ENCODE results near the gene MACROD2. TPM values are rescaled to one million over a fixed set of nuclear protein-coding genes. Genes with fewer than 3 reads are reported as not detected.
A peak's percentile ranks its signal among the peaks of the same experiment; 100 is the strongest.

Gene MACROD2
- total RNA-seq, 1 donor from 2014 or later, result not detected

GRCh38 chr20:15703171-15703911 is 1708.0 kb downstream of the MACROD2 start:
- no peak overlapping the region for H3K4me3 Mint-ChIP-seq (ENCODE audit: low read depth)
- H3K4me1 Mint-ChIP-seq (ENCODE audit: low read depth), result no peaks in the 10 kb centered on the region
- H3K9me3 Mint-ChIP-seq, result peaks cover 6% of the 10 kb centered on the region
- H3K27ac Mint-ChIP-seq, result no peak overlapping the region
- no peak for DNase-seq (ENCODE audit: low spot score)
- H3K36me3 Mint-ChIP-seq (ENCODE audit: low read depth), result no peaks in the 10 kb centered on the region
- H3K27me3 Mint-ChIP-seq (ENCODE audit: low read depth), result no peaks in the 10 kb centered on the region
- intact Hi-C loops (cut with micrococcal nuclease), result loop anchor here (10.0 kb wide), 1 partner anchor 1071 kb away; no protein-coding TSS in a partner anchor

- Mint-ChIP-seq H3K4me1 (ENCODE audit: low read depth) (no peaks in the 10 kb centered on the region), H3K9me3 (peaks cover 3% of the 10 kb centered on the region), H3K27ac (no peak overlapping the region), H3K36me3 (ENCODE audit: low read depth) (no peaks in the 10 kb centered on the region), H3K27me3 (ENCODE audit: low read depth) (no peaks in the 10 kb centered on the region), H3K4me3 (ENCODE audit: low read depth) (no peak overlapping the region)
- DNase-seq (ENCODE audit: low spot score), result no peak
- intact Hi-C loops (cut with micrococcal nuclease), result loop anchor here (5.0 to 10.0 kb wide), 2 partner anchors 1069 to 1116 kb away; no protein-coding TSS in a partner anchor
These were observed 1710.7 kb downstream of the MACROD2 start for GRCh38 chr20:15705975-15706374.

- intact Hi-C loops (cut with micrococcal nuclease), result loop anchor here (5.0 to 10.0 kb wide), 2 partner anchors 1068 to 1116 kb away; no protein-coding TSS in a partner anchor
- Mint-ChIP-seq H3K4me1 (ENCODE audit: low read depth) (no peaks in the 10 kb centered on the region), H3K36me3 (ENCODE audit: low read depth) (no peaks in the 10 kb centered on the region), H3K4me3 (ENCODE audit: low read depth) (no peak overlapping the region), H3K27ac (no peak overlapping the region), H3K27me3 (ENCODE audit: low read depth) (no peaks in the 10 kb centered on the region), H3K9me3 (peaks cover 3% of the 10 kb centered on the region)
- no peak for DNase-seq (ENCODE audit: low spot score)
These were observed 1711.4 kb downstream of the MACROD2 start for GRCh38 chr20:15706719-15707118.

GRCh38 chr20:15708984-15709598 is 1713.8 kb downstream of the MACROD2 start:
- intact Hi-C loops (cut with micrococcal nuclease), result loop anchor here (5.0 to 10.0 kb wide), 2 partner anchors 1066 to 1113 kb away; no protein-coding TSS in a partner anchor
- no peaks in the 10 kb centered on the region for H3K27me3 Mint-ChIP-seq (ENCODE audit: low read depth)
- H3K9me3 Mint-ChIP-seq, result peaks cover 2% of the 10 kb centered on the region
- H3K4me1 Mint-ChIP-seq (ENCODE audit: low read depth), result no peaks in the 10 kb centered on the region
- no peaks in the 10 kb centered on the region for H3K36me3 Mint-ChIP-seq (ENCODE audit: low read depth)
- H3K27ac Mint-ChIP-seq, result no peak overlapping the region
- no peak overlapping the region for H3K4me3 Mint-ChIP-seq (ENCODE audit: low read depth)
- DNase-seq (ENCODE audit: low spot score), result peak; percentile 10

GRCh38 chr20:15710636-15711035 is 1715.3 kb downstream of the MACROD2 start:
- Mint-ChIP-seq H3K36me3 (ENCODE audit: low read depth) (no peaks in the 10 kb centered on the region), H3K4me1 (ENCODE audit: low read depth) (no peaks in the 10 kb centered on the region), H3K27ac (no peak overlapping the region), H3K4me3 (ENCODE audit: low read depth) (no peak overlapping the region), H3K9me3 (no peaks in the 10 kb centered on the region), H3K27me3 (ENCODE audit: low read depth) (no peaks in the 10 kb centered on the region)
- no peak for DNase-seq (ENCODE audit: low spot score)
- intact Hi-C loops (cut with micrococcal nuclease), result no loop called here

GRCh38 chr20:15711177-15711576 is 1715.9 kb downstream of the MACROD2 start:
- H3K27ac Mint-ChIP-seq, result no peak overlapping the region
- no peaks in the 10 kb centered on the region for H3K27me3 Mint-ChIP-seq (ENCODE audit: low read depth)
- no peaks in the 10 kb centered on the region for H3K36me3 Mint-ChIP-seq (ENCODE audit: low read depth)
- no peak for DNase-seq (ENCODE audit: low spot score)
- no peaks in the 10 kb centered on the region for H3K9me3 Mint-ChIP-seq
- intact Hi-C loops (cut with micrococcal nuclease), result no loop called here
- no peak overlapping the region for H3K4me3 Mint-ChIP-seq (ENCODE audit: low read depth)
- H3K4me1 Mint-ChIP-seq (ENCODE audit: low read depth), result no peaks in the 10 kb centered on the region

- no peak for DNase-seq (ENCODE audit: low spot score)
- Mint-ChIP-seq H3K27ac (no peak overlapping the region), H3K36me3 (ENCODE audit: low read depth) (no peaks in the 10 kb centered on the region), H3K4me3 (ENCODE audit: low read depth) (no peak overlapping the region), H3K9me3 (peaks cover 8% of the 10 kb centered on the region), H3K4me1 (ENCODE audit: low read depth) (no peaks in the 10 kb centered on the region), H3K27me3 (ENCODE audit: low read depth) (no peaks in the 10 kb centered on the region)
- intact Hi-C loops (cut with micrococcal nuclease), result no loop called here
These were observed 1720.9 kb downstream of the MACROD2 start for GRCh38 chr20:15716256-15716655.

GRCh38 chr20:15726416-15726815 is 1731.1 kb downstream of the MACROD2 start:
- H3K9me3 Mint-ChIP-seq, result peaks cover 26% of the 10 kb centered on the region
- H3K4me3 Mint-ChIP-seq (ENCODE audit: low read depth), result no peak overlapping the region
- intact Hi-C loops (cut with micrococcal nuclease), result no loop called here
- no peak overlapping the region for H3K27ac Mint-ChIP-seq
- no peak for DNase-seq (ENCODE audit: low spot score)
- H3K4me1 Mint-ChIP-seq (ENCODE audit: low read depth), result no peaks in the 10 kb centered on the region
- H3K27me3 Mint-ChIP-seq (ENCODE audit: low read depth), result no peaks in the 10 kb centered on the region
- no peaks in the 10 kb centered on the region for H3K36me3 Mint-ChIP-seq (ENCODE audit: low read depth)

GRCh38 chr20:15734052-15734451 is 1738.7 kb downstream of the MACROD2 start:
- no peaks in the 10 kb centered on the region for H3K36me3 Mint-ChIP-seq (ENCODE audit: low read depth)

GRCh38 chr20:15739035-15739434 is 1743.7 kb downstream of the MACROD2 start:
- Mint-ChIP-seq H3K27ac (no peak overlapping the region), H3K9me3 (peaks cover 9% of the 10 kb centered on the region), H3K4me3 (ENCODE audit: low read depth) (no peak overlapping the region), H3K4me1 (ENCODE audit: low read depth) (no peaks in the 10 kb centered on the region), H3K27me3 (ENCODE audit: low read depth) (no peaks in the 10 kb centered on the region), H3K36me3 (ENCODE audit: low read depth) (no peaks in the 10 kb centered on the region)
- no peak for DNase-seq (ENCODE audit: low spot score)
- intact Hi-C loops (cut with micrococcal nuclease), result no loop called here

More at GRCh38 chr20:15734052-15734451, 1738.7 kb downstream of the MACROD2 start:
- H3K4me3 Mint-ChIP-seq (ENCODE audit: low read depth), result no peak overlapping the region
- peaks cover 26% of the 10 kb centered on the region for H3K9me3 Mint-ChIP-seq
- no peak overlapping the region for H3K27ac Mint-ChIP-seq
- no peaks in the 10 kb centered on the region for H3K27me3 Mint-ChIP-seq (ENCODE audit: low read depth)
- no peak for DNase-seq (ENCODE audit: low spot score)
- intact Hi-C loops (cut with micrococcal nuclease), result no loop called here
- H3K4me1 Mint-ChIP-seq (ENCODE audit: low read depth), result no peaks in the 10 kb centered on the region

GRCh38 chr20:15740046-15740775 is 1744.9 kb downstream of the MACROD2 start:
- intact Hi-C loops (cut with micrococcal nuclease), result no loop called here
- H3K4me3 Mint-ChIP-seq (ENCODE audit: low read depth), result no peak overlapping the region

GRCh38 chr20:15742087-15742486 is 1746.8 kb downstream of the MACROD2 start:
- Mint-ChIP-seq H3K36me3 (ENCODE audit: low read depth) (no peaks in the 10 kb centered on the region), H3K4me3 (ENCODE audit: low read depth) (no peak overlapping the region), H3K9me3 (peaks cover 15% of the 10 kb centered on the region), H3K27me3 (ENCODE audit: low read depth) (no peaks in the 10 kb centered on the region), H3K27ac (no peak overlapping the region), H3K4me1 (ENCODE audit: low read depth) (no peaks in the 10 kb centered on the region)
- no peak for DNase-seq (ENCODE audit: low spot score)
- intact Hi-C loops (cut with micrococcal nuclease), result no loop called here

More at GRCh38 chr20:15740046-15740775, 1744.9 kb downstream of the MACROD2 start:
- H3K27ac Mint-ChIP-seq, result no peak overlapping the region
- no peaks in the 10 kb centered on the region for H3K36me3 Mint-ChIP-seq (ENCODE audit: low read depth)
- H3K9me3 Mint-ChIP-seq, result peaks cover 12% of the 10 kb centered on the region
- no peaks in the 10 kb centered on the region for H3K27me3 Mint-ChIP-seq (ENCODE audit: low read depth)
- no peaks in the 10 kb centered on the region for H3K4me1 Mint-ChIP-seq (ENCODE audit: low read depth)
- no peak for DNase-seq (ENCODE audit: low spot score)

- Mint-ChIP-seq H3K4me1 (ENCODE audit: low read depth) (no peaks in the 10 kb centered on the region), H3K36me3 (ENCODE audit: low read depth) (no peaks in the 10 kb centered on the region), H3K27ac (no peak overlapping the region), H3K9me3 (peaks cover 18% of the 10 kb centered on the region), H3K27me3 (ENCODE audit: low read depth) (no peaks in the 10 kb centered on the region), H3K4me3 (ENCODE audit: low read depth) (no peak overlapping the region)
- no peak for DNase-seq (ENCODE audit: low spot score)
- intact Hi-C loops (cut with micrococcal nuclease), result no loop called here
These were observed 1747.3 kb downstream of the MACROD2 start for GRCh38 chr20:15742627-15743026.

All from activated T-helper 2 cell treated with anti-CD3 and anti-CD28 coated beads, Interferon-gamma antibody, Interleukin-2, Interleukin-4, amounts not matched to agents 10 μg/mL and 5 μg/mL and 100 μg/mL, durations not matched to agents 14 hours and 24 hours and 36 hours (primary cell).